ENCODE data around the gene TSPAN12.

GRCh38 chr7:120833546-120833945 lies 24.4 kb downstream of the TSPAN12 start:
- TF ChIP-seq CTCF (IDR thresholded peaks at IDR 0.05; ENCODE audit: insufficient read depth, low read depth, low read length) (no peak), EZH2 (IDR thresholded peaks at IDR 0.05; ENCODE audit: insufficient read depth, low read length) (no peak)

Measured in astrocyte (in vitro differentiated cells and primary cell).